Testis (tissue), 2 donors: ENCODE results near the gene MAPK12.

Experiments
- POLR2A ChIP-seq: fragments of 450-650 bp; IDR thresholded peaks from one replicate; pipeline ENCODE4 v1.6.1; 2017; ENCODE audit warnings: antibody characterized with exemption, mild to moderate bottlenecking, moderate library complexity
- TF ChIP-seq, protein P1 (sequence below), 3 experiments: fragments of 450-650 bp in 2 of 3; fragments of 200-600 bp in 1 of 3; sonication (generic) in 1 of 3; IDR thresholded peaks; one replicate each; pipeline ENCODE4 v1.5.1; 2016 to 2019; ENCODE audit warnings: antibody characterized with exemption in 3 of 3, mild to moderate bottlenecking in 2 of 3, moderate library complexity in 1 of 3

DNA sequence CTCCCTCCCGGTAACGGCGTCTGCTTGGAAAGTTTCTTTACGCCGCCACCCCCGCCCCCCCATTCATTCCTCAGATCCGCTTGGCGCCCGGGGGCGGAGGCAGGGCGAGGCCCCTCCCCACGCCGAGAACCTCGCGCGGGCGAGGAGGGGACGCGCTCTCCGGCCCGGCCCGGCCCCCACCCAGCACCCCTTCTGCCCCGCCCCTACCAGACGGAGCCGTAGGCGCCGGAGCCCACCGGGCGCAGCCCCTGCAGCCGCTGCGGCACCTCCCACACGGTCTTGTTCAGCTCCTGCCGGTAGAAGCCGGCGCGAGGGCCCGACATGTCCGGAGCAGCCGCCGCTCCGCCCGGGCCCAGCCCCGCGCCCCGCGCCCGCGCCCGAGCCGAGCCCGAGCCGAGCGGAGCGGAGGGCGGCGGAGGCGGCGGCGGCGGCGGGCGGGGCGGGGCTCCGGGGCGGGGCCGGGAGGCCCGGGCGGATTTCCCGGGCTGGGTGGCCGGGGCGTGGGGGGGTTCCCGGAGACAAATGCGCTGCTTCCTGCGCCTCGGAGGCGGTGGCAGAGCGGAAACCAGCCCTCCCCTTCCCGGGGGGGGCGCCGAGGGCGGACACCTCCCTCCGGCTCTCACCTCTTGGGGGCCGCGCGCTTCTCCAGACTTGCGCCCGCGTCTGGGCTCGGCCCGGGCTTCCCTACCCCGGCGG, 8.6 kb upstream of the MAPK12 start, which contains the start of gene MAPK11:
- TF ChIP-seq, protein P1, sequence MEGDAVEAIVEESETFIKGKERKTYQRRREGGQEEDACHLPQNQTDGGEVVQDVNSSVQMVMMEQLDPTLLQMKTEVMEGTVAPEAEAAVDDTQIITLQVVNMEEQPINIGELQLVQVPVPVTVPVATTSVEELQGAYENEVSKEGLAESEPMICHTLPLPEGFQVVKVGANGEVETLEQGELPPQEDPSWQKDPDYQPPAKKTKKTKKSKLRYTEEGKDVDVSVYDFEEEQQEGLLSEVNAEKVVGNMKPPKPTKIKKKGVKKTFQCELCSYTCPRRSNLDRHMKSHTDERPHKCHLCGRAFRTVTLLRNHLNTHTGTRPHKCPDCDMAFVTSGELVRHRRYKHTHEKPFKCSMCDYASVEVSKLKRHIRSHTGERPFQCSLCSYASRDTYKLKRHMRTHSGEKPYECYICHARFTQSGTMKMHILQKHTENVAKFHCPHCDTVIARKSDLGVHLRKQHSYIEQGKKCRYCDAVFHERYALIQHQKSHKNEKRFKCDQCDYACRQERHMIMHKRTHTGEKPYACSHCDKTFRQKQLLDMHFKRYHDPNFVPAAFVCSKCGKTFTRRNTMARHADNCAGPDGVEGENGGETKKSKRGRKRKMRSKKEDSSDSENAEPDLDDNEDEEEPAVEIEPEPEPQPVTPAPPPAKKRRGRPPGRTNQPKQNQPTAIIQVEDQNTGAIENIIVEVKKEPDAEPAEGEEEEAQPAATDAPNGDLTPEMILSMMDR (IDR thresholded peaks at IDR 0.05), result no peak
- no peak for TF ChIP-seq POLR2A
